ENCODE measurements around the gene NR2F2.

The NR2F2 gene

DNA sequence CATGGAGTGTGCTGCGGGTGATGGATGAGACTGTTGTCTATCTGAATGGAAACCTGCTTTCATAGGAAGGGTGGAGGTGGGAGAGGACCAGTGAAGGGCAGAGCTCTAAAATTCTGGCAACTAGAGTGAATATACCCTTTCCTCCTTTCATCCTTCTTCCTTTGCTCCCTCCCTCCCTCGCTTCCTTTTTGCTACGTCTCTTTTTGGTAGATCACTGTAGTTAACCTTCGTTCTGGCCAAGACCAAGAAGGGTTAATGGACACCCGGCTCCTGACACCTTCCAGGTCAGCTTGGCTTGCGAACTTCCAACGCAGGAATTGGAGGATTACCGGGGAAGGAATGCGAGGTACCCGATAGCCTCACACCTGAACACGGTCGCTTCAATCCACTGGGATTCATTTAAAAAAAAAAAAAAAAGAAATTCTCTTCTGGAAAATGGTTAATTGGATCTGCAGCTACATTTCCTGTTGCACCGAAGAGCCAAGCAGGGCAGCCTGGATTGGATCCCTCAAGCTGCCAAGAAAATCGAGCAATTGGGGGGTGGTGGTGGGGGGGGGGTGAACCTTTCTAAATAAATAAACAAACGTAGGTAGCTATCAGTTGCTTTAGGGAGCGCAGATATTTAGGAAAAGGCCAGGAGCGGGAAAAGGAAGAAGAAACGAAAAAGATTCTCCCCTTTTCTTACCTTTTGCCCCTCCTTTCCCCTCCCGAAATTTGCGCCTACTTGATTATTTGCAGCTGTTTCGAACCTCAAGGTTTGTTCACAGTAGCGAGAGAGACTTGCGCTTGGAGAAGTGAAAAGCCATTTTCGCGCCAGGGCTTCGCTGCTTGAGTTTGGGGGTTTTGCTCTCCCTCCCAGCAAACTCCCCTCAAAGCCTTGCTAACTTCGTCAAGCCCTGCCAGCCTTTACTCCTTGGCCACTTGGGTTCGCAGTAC is 9.5 kb upstream of the NR2F2 start:
- DNase-seq, result no peak

DNA sequence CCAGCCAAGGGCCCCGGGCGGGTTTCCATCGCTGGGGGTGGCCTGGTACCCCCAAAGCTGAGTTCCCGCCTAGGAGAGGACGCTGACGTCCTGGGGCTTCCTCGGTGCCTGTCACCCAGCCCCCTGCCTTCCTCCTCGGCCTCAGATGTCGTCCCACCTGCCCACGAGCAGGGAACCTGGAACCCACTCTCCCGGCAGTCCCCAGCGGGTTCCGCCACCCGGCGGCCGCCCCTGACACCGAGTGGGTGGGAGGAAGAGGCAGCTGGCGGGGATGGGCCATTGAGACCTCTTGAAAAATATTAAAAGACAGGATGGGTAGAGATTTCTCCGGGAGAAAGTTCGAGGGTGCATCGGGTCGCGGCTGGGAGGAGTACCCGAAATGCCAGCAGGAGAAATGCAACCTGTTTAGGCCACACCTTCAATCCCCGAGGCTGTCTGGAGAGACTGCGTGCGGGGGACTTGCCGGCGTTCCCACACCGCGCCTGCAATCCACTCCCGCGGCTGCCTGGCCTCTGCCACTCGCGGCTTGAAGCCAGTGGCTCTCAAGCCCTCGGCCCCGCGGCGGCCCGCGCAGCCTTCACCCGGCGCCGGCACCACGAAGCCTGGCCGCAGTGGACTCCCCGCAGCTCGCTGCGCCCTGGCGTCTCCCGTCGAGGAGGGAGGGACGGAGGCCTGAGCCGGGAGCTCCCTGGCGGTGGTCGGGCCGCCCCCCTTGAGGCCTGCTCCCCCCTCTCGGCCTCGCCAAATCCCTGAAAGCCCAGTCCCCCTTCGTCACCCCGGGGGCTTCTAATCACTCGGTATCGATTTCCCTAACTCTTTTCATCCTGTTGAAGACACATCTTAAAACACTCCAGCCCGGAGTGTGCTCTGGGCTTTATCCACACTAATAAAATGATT is 8.6 kb upstream of the NR2F2 start:
- DNase-seq, result no peak

DNA sequence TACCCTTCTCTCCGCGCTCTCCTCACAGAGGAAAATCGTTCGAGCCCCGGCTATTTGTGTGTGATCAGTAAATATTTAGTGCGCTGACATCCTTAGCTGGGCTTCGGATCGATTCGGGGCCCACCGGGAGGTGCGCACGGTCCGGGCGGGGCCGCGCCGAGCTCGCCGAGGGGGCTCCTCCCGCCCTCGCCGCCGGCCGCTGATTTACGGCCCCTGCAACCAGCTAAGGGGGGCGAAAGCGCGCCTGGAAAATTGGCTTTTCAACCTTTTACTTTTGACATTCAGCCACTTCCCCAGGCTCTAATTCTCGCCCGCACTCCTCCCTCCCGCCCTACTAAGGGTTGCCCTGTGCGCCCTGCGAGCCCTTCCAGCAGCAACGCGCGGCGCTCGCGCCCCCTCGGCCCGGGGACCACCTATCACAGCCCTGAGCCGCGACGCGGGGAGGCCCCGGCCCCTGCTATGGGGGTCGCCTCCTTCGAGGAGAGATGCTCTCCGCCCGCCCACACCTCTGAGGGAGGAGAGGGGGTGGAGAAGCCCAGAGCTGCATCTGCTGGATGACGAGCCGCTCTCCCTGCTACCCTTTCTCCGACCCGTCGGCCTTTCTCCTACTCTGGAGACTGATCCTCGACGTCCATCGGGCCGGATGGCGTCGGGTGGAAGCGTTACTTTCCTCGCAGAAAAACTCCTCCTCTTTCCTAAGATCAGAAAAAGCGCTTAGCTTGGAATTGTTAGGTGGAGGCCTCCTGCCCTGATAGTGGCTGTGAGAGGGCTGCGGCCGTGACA is 7.8 kb upstream of the NR2F2 start:
- DNase-seq, result no peak

DNA sequence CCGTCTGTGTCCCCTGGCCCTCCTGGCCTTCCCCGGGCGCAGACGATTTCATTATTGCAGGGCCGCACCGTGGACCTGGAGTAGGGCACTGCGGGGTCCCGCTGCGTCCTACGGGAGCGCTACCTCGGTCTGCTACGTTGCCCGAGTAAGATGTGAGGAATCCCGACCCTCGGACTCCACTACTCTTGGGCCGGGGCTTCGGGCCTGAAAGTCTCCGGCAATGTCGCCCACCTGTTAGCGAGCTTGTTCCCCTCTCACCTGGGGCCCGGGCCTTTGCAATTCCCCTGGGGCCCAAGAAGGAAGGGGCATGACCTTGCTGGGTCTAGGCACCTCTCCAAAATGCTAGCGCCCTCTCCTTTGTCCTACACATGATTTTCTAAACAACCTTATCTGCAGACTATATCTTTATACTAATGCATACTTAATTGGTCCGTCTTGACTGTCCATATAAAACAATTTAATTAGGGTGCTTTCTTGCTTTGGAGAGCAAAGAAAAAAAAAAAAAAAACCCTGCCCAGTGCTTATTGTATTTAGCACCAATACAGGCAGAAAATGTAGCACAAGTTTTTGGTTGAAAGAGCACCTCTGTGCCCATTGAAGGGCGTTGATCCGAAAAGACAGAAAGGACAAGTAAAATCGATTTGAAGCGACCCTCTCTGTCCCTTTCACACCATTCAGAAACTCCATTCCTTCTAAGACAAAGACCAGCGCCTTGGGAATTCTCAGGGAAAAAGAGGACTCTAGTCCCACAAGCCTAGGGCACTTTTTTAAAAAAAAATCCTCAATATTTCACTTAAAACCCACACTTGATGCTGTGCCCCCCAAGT is 7.0 kb upstream of the NR2F2 start:
- DNase-seq, result no peak

DNA sequence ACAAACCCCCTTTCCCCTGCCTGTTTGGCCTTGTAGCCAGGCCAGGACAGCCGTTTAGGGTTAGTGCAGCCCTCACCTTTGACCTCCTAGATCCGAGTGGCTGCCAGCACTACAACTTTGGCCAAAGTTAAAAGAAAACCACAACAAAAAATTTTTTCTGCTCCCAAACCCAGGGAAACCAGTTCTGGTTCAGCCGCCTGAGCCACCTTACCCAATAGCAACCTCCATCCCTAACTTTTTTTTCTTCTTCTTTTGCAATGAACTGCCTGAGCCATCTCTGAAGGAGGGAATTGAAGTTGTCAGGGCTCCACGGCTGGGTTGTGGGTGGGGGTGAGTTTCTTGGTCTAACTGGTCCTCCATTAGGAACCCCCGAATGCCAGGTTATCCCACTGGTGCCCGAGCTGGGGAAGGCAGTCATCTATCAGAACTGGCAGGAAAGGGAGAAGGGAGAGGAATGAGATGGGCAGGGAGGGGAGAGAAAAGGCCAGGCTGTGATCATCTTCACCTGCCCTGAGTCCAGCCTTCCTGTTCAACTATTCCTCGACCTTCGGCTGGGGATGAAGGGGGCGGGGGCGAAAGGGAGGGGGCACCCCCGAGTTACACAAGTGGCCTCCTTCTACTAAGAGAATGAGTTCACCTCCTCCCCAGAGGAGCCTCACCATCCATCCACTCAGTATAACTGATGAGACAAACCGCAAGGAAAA is 6.2 kb upstream of the NR2F2 start:
- DNase-seq, result no peak

DNA sequence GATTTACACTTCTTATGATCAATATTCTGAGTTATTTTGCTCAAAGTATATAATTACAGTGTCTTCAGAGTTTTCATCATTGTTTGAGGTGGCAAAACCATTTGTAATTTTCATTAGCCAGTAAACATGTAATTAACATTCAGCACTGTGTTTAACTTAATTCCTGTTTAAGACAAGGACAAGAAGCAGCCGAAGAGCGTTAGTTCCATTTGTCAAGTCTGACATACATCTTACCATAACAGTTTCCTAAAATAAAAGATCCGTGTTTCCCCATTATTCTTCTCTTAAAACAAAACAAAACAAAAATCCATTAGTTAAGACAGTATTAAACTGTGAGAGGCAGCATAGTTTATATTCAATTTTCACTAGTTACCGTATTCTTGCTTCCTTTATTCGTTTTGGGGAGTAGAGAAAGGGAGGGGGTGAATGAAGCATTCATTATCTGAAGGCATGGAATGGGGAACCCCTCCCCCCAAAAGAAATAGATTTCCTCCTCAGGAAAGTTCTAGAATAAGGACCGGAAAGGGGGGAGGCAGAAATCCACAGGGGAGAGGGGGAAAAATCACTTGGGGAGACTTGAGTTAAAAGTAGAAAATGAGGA is 5.5 kb upstream of the NR2F2 start:
- DNase-seq, result no peak

DNA sequence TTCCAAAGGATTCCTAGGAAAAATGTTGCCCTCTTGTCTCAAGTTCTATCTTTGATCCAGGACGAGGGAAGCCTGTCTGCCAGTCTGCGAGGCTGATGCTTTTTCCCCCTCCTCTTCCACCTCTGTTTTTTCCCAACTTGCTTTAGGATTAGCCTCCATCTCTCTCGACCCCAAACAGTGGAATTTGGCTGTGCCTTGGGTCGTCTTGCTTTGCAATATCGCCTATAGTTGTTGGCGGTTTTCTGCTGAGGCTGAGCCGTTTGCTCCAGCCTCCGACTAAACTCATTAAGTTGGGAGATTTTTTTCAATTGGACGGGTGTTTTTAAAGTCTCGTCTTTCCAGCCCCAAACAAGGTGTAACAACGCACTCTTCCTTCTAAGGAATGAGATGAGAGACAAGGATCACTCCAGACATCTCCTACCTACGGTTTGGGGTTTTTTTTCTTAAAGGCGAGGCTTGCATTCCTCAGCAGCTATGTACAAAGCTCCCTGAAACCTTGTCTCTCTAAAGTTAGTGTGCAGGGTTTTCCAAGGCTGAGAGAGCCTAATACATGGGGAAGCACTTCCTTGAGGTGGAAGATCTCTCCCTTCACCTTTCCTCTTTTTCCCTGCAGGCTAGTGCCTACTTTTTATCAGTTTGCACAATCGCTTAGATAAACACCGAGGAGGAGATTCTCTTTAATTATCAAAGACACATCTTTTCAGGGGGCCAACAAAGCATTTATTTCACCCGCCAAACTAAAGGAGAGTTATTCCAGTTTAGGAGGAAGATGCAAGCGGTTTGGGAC is 4.8 kb upstream of the NR2F2 start:
- no peak for DNase-seq

DNA sequence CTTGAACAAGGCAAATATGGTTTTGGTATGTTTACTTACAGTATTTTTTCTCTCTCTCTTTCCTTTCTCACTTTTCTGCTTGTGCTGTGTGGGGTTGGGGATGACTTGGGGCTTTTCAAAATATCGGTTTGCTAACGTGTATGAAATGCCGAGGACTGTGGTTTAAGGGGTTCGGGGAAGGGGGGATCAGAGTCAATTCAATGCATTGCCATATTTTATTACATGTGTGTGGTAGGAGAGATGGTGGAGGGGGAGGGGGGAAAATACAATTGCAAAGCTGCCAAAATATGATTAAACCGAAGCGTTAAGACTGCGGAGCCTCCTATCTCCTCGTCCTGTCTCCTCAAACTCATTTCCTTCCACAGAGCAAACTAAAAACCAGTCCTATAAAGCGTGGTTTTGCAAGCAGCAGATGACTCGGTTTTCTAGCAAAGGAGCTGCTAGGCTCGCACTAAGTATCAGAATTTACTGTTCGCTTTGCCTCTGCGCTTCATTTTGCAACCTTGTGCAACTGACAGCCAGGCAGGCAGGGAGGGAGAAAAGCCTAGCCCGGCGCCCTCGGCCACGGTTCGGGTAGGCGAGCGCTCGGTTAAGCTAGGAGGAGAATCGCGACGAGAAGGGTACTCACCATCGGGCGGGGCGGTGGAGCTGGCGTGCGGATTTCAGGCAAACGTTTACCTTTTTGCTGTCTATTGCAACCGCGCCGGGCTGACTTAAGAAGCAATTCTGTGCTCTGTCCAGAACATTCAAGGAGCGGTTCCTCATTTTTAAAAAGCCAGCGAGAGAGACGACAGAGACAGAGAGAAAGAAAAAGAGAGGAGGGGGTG is 4.0 kb upstream of the NR2F2 start:
- DNase-seq, result no peak

DNA sequence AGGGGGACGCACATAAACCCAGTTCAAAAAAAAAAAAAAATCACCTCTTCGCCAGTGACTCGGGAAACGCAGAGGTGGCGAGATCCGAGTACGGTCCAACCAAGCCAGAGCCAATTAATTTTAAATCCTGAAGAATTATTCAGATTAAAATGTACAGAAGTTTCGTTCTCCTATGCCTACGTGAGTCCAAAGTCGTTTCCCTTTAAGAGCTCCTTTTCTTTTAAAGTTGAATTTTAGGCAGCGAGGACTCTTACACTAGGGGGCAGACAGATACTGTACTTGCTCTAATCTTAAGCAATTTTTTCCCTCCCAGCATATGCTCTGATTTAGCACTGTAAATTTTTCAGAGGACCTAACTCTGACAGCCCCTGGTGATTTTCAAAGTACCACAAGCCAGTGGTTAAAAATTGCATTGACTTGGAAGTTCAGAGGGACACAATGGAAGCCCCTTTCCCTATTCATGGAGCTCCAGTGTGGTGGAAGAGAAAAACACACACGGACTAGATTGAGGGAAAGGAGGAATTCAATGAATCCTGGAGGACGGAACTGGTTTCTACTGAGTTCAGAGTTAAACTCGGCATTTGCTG is 3.3 kb upstream of the NR2F2 start:
- peak; percentile 64 to 77 (median 72) for DNase-seq

DNA sequence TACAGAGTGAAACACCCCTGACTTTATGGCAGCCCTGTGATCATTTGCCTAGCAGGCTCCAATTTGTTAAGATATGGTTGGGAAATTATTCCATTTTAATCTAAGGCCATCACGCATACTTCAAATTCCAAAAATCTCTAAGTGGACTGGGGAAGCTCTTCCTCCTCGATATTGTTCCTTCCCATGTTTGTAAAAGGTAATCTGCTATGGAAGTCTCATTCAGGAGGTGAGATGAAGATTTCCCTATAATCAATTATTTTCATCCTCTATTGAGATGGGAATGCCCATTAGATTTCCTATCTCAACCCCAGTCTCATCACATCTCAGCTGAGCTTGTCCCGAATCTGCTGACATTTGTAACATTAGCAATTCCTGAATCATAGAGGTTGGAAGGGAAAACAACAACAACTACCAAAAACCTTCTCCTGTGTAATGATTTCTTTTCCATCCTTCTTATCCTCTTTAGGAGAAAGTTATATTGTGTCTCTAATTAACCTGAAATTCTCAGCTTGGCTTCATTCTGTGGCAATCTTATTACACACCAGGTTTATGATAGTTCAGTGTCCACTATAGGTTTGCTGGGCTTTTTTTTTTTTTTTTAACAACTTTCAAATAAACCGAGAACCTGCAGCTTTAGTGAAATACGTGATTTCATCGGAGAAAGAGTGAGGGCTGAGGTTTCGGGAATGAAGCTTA is 2.2 kb upstream of the NR2F2 start:
- no peak for DNase-seq

DNA sequence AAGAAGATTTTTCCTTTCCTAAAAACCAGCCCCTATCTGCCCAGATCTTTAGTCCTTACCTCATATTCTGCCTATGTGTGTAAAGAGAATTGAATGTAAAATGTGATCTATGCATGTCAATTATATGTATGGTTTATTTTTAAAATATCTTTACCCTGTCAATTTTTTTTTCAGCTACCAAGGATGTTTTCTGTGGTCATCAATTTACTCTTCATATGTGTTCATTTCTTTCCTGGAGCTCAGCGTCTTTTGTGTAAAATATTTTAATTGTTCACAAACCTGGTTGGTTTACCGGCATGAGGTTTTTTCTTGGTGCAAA is 1.7 kb upstream of the NR2F2 start:
- no peak for DNase-seq

DNA sequence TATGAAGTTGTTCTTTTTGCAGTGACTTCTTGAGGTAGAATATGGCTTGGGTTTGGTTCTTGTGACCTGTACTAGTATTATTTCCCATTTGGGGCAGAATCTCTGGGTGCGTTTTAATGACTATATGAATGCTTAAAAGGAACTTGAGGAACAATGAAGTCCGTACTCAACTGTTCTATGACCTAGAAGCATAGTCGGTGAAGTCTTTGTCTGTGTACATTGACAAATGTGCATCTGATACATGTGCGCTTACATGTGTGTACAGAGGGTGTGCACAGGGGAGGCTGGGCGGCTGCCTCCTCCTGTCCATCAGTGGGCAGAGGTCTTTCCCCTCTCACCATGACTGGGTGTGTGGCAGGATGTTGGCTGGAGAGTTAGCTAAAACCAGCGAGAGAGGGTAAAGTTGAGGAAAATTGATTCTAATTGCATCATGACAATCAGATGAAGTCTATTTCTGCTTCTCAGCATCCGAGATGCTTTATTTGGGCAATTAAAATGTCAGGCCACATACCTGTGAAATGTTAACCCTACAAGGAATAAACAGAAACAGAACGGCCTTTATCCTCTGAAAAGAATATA is 1.0 kb upstream of the NR2F2 start:
- no peak for DNase-seq

DNA sequence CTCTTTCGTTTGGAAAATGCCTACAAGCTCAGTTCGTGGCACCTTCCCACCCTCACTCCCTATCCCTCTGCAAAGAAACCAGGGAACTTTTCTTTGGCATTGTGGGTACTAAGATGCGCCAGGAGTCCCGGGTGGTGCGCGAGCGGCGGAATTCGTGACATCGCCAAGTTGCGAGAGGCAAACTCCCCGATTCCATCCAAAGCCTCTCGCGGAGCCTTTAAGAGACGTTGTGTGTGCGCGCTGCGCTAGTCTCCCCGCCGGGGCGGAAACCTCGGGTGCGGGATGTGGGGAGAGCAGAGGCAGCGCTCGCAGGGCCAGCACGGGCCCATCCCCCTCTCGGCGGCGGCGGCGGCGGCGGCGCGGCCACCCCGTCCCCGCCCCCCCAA is 443 bp upstream of the NR2F2 start:
- peak in 1 of 3 donors; percentile 28 for DNase-seq

DNA sequence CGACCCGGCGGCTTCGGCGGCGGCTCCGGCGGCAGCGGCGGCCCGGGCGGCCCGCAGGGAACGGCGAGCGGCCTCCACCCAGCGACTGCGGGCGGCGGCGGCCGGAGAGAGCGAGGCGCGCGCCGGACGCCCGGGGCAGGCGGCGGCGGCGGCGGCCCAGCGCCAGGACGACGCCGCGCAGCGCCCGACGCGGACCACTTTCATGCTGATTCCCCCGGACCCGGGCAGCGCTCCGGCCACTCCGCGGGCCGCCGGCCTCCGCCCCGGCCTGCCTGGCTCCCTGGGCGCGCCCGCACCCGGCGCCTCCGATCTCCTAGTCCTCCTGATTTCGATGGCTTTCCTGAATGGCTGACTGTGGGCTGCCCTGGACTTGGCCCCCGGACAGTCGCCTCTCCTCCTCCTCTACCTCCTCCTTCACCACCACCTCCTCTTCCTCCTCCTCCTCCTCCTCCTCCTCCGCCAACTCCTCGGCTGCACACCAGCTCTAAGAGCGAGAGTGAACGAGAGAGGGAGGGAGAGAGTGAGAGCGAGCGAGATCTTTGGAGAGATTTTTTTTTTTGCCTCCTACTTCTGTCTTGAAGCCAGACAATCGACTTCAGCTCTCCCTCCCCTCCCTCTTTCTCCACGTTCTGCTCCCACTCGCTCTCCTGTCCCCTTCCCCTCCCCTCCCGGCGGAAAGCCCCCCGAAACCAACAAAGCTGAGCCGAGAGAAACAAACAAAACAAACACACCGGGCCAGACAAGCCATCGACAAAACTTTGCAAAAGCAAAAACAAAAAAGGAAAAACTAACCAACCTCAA is 844 bp downstream of the NR2F2 start:
- no peak for DNase-seq

DNA sequence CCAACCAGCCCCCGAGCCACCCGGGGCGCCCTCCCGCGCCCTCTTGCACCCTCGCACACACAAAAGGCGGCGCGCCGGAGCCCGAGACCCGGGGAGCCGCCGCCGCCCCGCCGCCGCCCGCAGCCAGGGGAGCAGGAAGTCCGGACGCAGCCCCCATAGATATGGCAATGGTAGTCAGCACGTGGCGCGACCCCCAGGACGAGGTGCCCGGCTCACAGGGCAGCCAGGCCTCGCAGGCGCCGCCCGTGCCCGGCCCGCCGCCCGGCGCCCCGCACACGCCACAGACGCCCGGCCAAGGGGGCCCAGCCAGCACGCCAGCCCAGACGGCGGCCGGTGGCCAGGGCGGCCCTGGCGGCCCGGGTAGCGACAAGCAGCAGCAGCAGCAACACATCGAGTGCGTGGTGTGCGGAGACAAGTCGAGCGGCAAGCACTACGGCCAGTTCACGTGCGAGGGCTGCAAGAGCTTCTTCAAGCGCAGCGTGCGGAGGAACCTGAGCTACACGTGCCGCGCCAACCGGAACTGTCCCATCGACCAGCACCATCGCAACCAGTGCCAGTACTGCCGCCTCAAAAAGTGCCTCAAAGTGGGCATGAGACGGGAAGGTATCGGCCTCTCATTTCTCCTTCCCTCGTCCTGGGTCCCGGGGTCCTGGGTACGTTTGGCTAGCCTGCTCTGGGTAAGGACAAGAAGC is 1.6 kb downstream of the NR2F2 start:
- no peak for DNase-seq

DNA sequence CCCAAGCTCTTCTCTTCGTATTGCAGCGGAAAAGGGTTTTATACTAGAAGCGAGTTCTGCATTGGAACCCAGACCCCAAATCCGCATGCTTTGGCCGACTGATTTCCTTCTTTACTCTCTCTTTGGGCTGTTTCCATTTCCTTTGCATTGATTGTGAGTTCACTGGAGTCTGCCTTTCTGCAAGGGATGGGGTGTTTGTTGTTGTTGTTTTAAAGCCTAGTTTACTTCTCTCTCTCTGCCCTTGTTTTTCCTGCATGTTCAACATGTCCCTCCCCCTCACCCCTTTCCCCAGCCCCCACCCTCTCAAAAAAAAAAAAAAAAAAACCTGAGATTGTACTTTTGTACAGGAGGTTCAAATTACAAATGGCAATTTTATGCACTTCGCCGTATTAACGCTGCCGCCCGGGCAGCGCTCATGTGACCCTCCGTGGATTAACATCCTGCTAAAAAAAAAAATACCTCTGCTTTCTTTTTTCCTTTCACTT is 2.2 kb downstream of the NR2F2 start:
- no peak for DNase-seq
